ENCODE data around the gene OBP2B. TPM values are rescaled to one million over a fixed set of nuclear protein-coding genes. Genes with fewer than 3 reads are reported as not detected.
"Not testable (repeated sequence)": the region's sequence is repeated elsewhere in the genome, so short reads cannot be mapped to it uniquely, and the experiment has no call there.

Gene OBP2B
- total RNA-seq, 1 donor from 2014 or later, result not detected

- intact Hi-C loops (cut with micrococcal nuclease); ATAC-seq: not testable (repeated sequence)
Measured at GRCh38 chr9:133205481-133205887, 3.6 kb downstream of the OBP2B start.

GRCh38 chr9:133204993-133205336, 4.1 kb downstream of the OBP2B start:
- intact Hi-C loops (cut with micrococcal nuclease), result no loop called here
- DNase-seq, result no peak
- no peak for ATAC-seq

More at GRCh38 chr9:133205481-133205887, 3.6 kb downstream of the OBP2B start:
- DNase-seq, result not testable (repeated sequence)

- ATAC-seq (no peak), DNase-seq (no peak)
- intact Hi-C loops (cut with micrococcal nuclease), result no loop called here
Measured at GRCh38 chr9:133204335-133204992, 4.6 kb downstream of the OBP2B start.

GRCh38 chr9:133203506-133204075, 5.5 kb downstream of the OBP2B start:
- intact Hi-C loops (cut with micrococcal nuclease), result no loop called here

GRCh38 chr9:133202688-133203453, 6.2 kb downstream of the OBP2B start:
- DNase-seq (no peak), ATAC-seq (no peak)
- intact Hi-C loops (cut with micrococcal nuclease), result no loop called here

More at GRCh38 chr9:133203506-133204075, 5.5 kb downstream of the OBP2B start:
- no peak for DNase-seq
- ATAC-seq, result no peak

GRCh38 chr9:133202145-133202513, 6.9 kb downstream of the OBP2B start:
- no peak for ATAC-seq
- DNase-seq, result no peak
- intact Hi-C loops (cut with micrococcal nuclease), result no loop called here

GRCh38 chr9:133201424-133202144, 7.5 kb downstream of the OBP2B start:
- ATAC-seq (no peak), DNase-seq (no peak)
- intact Hi-C loops (cut with micrococcal nuclease), result no loop called here

- intact Hi-C loops (cut with micrococcal nuclease), result no loop called here
- ATAC-seq (no peak), DNase-seq (no peak)
Measured at GRCh38 chr9:133200631-133201030, 8.4 kb downstream of the OBP2B start.

- DNase-seq, result peak; percentile 51
- ATAC-seq, result peak; percentile 76
- intact Hi-C loops (cut with micrococcal nuclease), result no loop called here
Measured at GRCh38 chr9:133199648-133200321, 9.3 kb downstream of the OBP2B start.

- no peak for DNase-seq
- no peak for ATAC-seq
- intact Hi-C loops (cut with micrococcal nuclease), result no loop called here
Measured at GRCh38 chr9:133195029-133195428, 14.0 kb downstream of the OBP2B start.

GRCh38 chr9:133194597-133194996, 14.5 kb downstream of the OBP2B start:
- DNase-seq (no peak), ATAC-seq (no peak)
- intact Hi-C loops (cut with micrococcal nuclease), result no loop called here

- DNase-seq, result no peak
- intact Hi-C loops (cut with micrococcal nuclease), result no loop called here
- no peak for ATAC-seq
Measured at GRCh38 chr9:133191989-133192388, 17.1 kb downstream of the OBP2B start.

GRCh38 chr9:133189826-133190225, 19.2 kb downstream of the OBP2B start:
- intact Hi-C loops (cut with micrococcal nuclease), result loop anchor here (10.0 kb wide), 1 partner anchor 295 kb away; no protein-coding TSS in a partner anchor
- ATAC-seq, result no peak
- no peak for DNase-seq

GRCh38 chr9:133188843-133189180, 20.2 kb downstream of the OBP2B start:
- intact Hi-C loops (cut with micrococcal nuclease), result loop anchor here (10.0 kb wide), 1 partner anchor 296 kb away; no protein-coding TSS in a partner anchor
- ATAC-seq (no peak), DNase-seq (no peak)

- ATAC-seq (no peak), DNase-seq (no peak)
- intact Hi-C loops (cut with micrococcal nuclease), result loop anchor here (10.0 kb wide), 1 partner anchor 297 kb away; no protein-coding TSS in a partner anchor
Measured at GRCh38 chr9:133188006-133188842, 20.8 kb downstream of the OBP2B start.

- ATAC-seq (no peak), DNase-seq (no peak)
- intact Hi-C loops (cut with micrococcal nuclease), result loop anchor here (10.0 kb wide), 1 partner anchor 297 kb away; no protein-coding TSS in a partner anchor
Measured at GRCh38 chr9:133187561-133188005, 21.5 kb downstream of the OBP2B start.

GRCh38 chr9:133186736-133187135, 22.3 kb downstream of the OBP2B start:
- intact Hi-C loops (cut with micrococcal nuclease), result loop anchor here (10.0 kb wide), 1 partner anchor 298 kb away; no protein-coding TSS in a partner anchor
- DNase-seq, result no peak
- no peak for ATAC-seq

- DNase-seq (no peak), ATAC-seq (peak; percentile 87)
- intact Hi-C loops (cut with micrococcal nuclease), result loop anchor here (10.0 kb wide), 1 partner anchor 300 kb away; no protein-coding TSS in a partner anchor
Measured at GRCh38 chr9:133184971-133185370, 24.1 kb downstream of the OBP2B start.
